Measurements from ENCODE around the gene TMEM14A. TPM values are rescaled to one million over a fixed set of nuclear protein-coding genes. Genes with fewer than 3 reads are reported as not detected.
A peak's percentile ranks its signal among the peaks of the same experiment; 100 is the strongest.
"Not testable (repeated sequence)": the region's sequence is repeated elsewhere in the genome, so short reads cannot be mapped to it uniquely, and the experiment has no call there.

The TMEM14A gene
- total RNA-seq, 2 donors from 2014 or later, result 7.9 to 13.3 TPM

GRCh38 chr6:52654007-52654406, 16.9 kb upstream of the TMEM14A start:
- no peak for ATAC-seq
- no peak for DNase-seq
- intact Hi-C loops (cut with DNase I), result no loop called here

- intact Hi-C loops (cut with DNase I), result no loop called here
- ATAC-seq (no peak), DNase-seq (no peak)
Measured at GRCh38 chr6:52654592-52654991, 16.3 kb upstream of the TMEM14A start.

DNA sequence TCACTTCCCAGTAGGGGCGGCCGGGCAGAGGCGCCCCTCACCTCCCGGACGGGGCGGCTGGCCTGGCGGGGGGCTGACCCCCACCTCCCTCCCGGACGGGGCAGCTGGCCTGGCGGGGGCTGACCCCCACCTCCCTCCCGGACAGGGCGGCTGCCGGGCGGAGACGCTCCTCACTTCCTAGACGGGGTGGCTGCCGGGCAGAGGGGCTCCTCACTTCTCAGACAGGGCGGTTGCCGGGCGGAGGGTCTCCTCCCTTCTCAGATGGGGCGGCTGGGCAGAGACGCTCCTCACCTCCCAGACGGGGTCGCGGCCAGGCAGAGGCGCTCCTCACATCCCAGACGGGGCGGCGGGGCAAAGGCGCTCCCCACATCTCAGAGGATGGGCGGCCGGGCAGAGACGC, 15.0 kb upstream of the TMEM14A start:
- ATAC-seq; DNase-seq; intact Hi-C loops (cut with DNase I): not testable (repeated sequence)

DNA sequence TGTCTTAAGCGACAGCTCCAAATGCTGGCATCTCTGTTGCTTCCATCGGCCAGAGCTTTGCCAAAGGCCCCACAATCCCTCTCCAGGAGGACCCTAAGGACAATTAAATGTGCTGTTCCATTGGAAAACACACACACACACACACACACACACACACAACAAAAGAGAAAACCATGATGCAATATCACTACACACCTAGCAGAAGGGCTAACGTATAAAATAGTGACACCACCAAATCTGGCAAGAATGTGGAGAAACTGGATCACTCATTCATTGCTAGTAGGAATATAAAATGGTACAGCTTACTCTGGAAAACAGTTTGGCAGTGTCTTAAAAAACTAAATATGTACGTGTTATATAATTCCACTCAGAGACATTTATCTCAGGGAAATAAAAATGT, 13.0 kb upstream of the TMEM14A start:
- no peak for DNase-seq
- ATAC-seq, result no peak
- intact Hi-C loops (cut with DNase I), result no loop called here

GRCh38 chr6:52661551-52661950, 9.4 kb upstream of the TMEM14A start:
- no peak for DNase-seq
- ATAC-seq, result no peak
- intact Hi-C loops (cut with DNase I), result loop anchor here (5.0 to 10.0 kb wide), 4 partner anchors 159 to 377 kb away; partner anchors contain the start of gene MCM3 (in 1 of the 2)

DNA sequence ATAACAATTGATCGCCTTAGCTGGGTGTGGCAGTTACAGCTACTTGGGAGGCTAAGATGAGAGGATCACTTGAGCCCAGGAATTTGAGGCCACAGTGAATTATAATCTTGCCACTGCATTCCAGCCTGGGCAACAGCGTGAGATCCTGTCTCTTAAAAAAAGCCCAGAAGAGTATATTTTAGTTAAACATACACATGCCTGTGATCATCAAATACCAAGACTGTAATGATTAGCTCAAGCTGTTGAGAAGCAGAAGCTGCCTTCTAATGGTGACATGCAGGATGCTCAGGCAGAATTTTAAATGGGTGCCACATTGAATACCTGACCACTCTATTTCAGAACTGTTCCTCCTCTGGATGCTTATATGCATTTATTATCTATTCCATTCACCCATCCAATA, 8.9 kb upstream of the TMEM14A start:
- intact Hi-C loops (cut with DNase I), result loop anchor here (5.0 to 10.0 kb wide), 4 partner anchors 160 to 377 kb away; partner anchors contain the start of gene MCM3 (in 1 of the 2)

GRCh38 chr6:52663120-52663935, 7.6 kb upstream of the TMEM14A start:
- ATAC-seq (peak; percentile 51 to 69), DNase-seq (peak; percentile 35)
- intact Hi-C loops (cut with DNase I), result loop anchor here (1.0 to 10.0 kb wide), 5 partner anchors 161 to 379 kb away; partner anchors contain the start of gene MCM3 (in 1 of the 2)

More for the DNA sequence above, 8.9 kb upstream of the TMEM14A start:
- DNase-seq (no peak), ATAC-seq (no peak)

DNA sequence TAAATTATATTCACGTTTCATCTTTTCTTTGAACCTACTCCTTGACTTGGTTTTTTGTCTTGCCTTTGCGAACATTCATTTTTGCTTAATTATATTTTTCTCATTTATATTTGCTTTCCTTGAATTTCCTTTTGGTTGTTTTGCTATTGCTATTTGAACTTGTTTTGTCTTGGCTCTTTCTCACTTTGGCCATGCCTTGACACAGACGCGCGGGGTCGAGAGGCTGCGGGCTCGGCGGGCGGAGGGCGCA, 7.1 kb upstream of the TMEM14A start:
- DNase-seq (no peak), ATAC-seq (no peak)
- intact Hi-C loops (cut with DNase I), result loop anchor here (1.0 to 10.0 kb wide), 5 partner anchors 162 to 379 kb away; partner anchors contain the start of gene MCM3 (in 1 of the 2)

DNA sequence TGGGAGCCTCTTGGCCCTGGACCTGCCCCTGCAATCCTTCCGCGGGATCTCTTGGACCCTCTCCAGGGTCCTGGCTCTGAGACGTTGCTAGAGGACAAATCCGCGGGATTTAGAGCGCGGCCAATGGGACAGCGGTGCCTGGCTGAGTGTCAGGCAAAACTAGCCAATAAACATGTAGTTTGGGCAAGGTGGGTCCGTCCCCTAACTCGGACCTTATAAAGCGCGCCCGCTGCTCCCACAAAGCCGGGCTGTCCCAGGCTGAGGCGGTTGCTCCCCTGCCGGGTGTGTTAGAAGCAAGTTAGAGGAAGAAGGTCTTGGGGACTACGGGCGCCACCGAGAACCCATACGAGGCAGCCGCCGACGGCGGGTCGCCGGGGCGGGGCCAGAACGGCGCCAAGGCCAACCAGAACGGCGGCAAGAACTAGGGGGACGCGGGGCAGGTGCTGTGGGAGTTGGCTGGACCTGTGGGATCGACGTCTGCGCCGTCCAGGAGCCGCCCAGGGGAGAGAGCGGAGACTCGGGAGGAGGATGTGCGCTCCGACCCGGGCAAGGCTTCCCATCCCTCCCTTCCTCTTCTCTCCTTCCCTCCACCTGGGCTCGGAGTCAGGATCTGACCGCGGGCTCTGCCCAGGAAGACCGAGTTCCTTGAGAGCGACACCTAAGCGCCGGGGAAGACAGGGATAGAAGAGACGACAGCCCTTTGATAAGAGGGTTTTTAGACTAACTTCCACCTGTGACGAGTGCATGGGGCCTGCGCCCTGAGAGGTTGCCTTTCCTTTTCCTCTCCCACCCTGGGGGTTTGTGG, 6.5 kb upstream of the TMEM14A start:
- DNase-seq (peak; percentile 91), ATAC-seq (peak; percentile 99)
- intact Hi-C loops (cut with DNase I), result loop anchor here (5.0 to 10.0 kb wide), 4 partner anchors 162 to 380 kb away; partner anchors contain the start of gene MCM3 (in 1 of the 2)

GRCh38 chr6:52664991-52665686, 5.8 kb upstream of the TMEM14A start:
- intact Hi-C loops (cut with DNase I), result loop anchor here (5.0 to 10.0 kb wide), 4 partner anchors 163 to 380 kb away; partner anchors contain the start of gene MCM3 (in 1 of the 2)
- ATAC-seq (no peak), DNase-seq (no peak)

DNA sequence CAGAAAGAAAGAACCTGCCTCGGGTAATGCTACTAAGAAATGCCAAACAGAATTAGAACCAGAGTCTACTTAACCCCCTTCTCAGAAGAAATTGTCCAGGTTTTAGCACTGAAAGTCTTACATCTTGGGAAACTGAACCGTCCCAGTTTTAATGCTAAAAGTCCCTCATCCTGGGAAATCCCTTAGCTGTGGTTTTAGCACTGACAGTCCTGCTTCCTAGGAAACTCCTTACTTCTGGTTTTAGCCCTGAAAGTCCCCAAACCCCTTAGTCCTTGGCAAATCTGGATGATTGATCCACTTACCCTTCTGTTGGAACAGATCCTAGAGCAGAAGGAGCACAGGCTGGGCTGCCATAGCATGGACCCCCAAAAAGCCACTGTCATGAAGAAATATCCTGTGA, 4.8 kb upstream of the TMEM14A start:
- DNase-seq (no peak), ATAC-seq (no peak)
- intact Hi-C loops (cut with DNase I), result loop anchor here in 1 of 2 donors (10.0 kb wide), 1 partner anchor 381 kb away; the partner anchor contains the start of gene MCM3

DNA sequence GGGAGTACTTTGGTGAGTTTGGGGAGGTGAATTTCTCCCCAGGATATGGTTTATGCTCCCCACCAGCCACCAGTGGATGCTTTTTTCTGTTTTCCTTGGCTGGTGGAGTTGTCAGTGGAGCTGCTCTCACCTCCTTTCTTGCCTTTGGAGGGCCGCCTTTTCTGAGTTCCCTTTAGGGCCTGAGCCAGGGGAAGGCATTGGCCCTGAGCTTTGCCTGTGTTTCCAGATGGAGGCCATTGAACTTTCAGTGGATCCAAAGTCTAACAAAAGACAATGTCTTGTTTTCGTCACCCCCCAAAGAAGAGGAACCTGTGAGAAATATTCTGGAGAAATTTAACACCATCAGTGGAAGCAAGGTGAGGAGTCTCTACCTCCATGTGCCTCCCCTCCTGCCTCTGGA, 4.4 kb upstream of the TMEM14A start:
- intact Hi-C loops (cut with DNase I), result loop anchor here in 1 of 2 donors (10.0 kb wide), 1 partner anchor 382 kb away; the partner anchor contains the start of gene MCM3
- no peak for ATAC-seq
- DNase-seq, result no peak

DNA sequence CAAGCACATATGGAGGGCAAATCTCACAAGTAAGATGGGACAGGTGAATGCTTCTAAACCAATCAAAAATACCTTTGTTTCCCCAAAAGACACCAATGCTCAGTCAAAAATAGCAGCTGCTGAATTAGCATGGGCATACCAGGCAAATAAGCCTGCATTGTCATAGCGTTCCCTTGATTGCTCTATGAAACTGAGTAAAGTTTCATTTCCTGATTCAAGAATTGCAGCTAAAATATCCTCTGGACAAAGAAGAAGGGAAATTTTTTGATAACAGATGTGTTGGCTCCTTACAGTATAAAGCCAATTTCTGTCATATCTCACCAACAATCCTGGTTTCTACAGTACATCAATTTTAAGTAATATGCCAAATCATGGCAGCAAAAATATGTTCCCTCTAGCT, 3.3 kb upstream of the TMEM14A start:
- no peak for ATAC-seq
- intact Hi-C loops (cut with DNase I), result loop anchor here in 1 of 2 donors (10.0 kb wide), 1 partner anchor 383 kb away; the partner anchor contains the start of gene MCM3
- no peak for DNase-seq

GRCh38 chr6:52671676-52672075, 763 bp downstream of the TMEM14A start:
- DNase-seq, result no peak
- ATAC-seq, result no peak
- intact Hi-C loops (cut with DNase I), result no loop called here

DNA sequence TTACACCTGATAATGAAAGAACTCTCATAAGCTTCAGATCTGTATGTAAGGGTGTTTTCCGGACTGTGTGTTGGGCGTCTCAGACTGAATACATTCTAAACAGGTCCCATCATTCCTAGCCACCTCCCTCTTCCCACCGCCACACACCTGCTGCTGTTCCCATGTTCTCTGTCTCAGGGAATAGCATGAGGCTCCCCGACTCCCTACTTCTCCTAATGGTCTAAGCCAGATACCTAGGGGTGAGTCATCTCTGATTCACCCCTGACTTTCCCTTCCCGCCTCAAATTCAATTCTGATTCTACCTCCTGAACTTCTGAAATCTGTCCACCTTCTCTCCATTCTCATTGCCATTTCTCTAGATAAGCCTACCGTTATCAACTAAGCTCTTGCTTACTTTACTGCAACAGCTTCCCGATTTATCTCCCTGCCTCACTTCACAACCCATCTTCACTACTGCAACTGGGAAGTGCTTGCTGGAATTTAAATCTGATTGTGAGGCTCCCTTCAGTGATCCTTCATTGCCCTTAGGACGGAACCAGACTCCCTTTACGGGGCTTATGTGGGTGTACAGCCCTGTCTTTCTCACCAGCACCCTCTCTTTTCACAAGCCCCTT, 1.6 kb downstream of the TMEM14A start:
- no peak for DNase-seq
- peak in 1 of 2 donors; percentile 36 for ATAC-seq
- intact Hi-C loops (cut with DNase I), result no loop called here

- ATAC-seq (no peak), DNase-seq (no peak)
- intact Hi-C loops (cut with DNase I), result no loop called here
Measured at GRCh38 chr6:52674666-52675065, 3.8 kb downstream of the TMEM14A start.

DNA sequence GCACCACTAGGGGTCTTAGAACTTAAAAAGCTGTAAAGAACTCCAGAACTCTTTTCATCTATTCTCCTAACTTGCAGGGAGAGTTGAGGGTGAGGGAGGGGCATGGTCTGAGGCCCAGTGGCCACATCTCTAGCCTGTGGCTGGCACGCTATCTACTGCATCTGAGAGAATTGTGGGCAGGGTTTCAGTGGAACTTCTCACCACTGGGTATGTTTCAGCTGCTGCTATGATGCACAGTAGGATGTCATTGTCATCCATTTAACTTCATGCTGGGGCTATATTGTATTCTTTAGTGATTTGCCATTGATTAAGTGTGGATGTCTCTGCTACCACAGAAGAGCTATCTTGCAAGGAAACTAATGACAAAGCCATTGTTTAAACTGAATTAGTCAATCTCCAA, 4.5 kb downstream of the TMEM14A start:
- ATAC-seq, result no peak
- intact Hi-C loops (cut with DNase I), result no loop called here
- no peak for DNase-seq

- ATAC-seq; DNase-seq; intact Hi-C loops (cut with DNase I): not testable (repeated sequence)
Measured at GRCh38 chr6:52676631-52677030, 5.7 kb downstream of the TMEM14A start.

DNA sequence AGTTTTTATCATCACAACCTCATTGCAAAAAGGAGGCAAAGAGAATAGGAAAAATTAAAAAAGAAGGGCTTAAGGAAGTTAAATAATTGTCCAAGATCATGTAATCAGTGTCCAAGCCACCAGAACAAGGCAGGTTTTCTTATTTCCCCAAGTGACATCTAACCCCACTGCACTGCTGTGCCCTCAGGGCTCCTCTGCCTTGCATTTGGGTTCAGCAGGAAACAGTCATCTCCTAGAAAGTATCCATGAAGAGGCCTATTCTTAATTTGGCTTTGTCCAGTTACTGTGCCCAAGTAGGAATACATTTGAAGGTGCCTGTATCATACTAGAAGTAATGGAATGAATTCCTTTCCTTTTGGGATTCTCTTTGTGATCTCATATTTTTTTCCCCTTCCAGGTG, 10.5 kb downstream of the TMEM14A start:
- DNase-seq (no peak), ATAC-seq (no peak)
- intact Hi-C loops (cut with DNase I), result no loop called here
